K562 (cell line): Measurements from ENCODE around the gene IMPACT. TPM values are rescaled to one million over a fixed set of nuclear protein-coding genes. Genes with fewer than 3 reads are reported as not detected.

Experiments
- ATAC-seq: fragments of 200-7000 bp; cut with Tn5 transposase; 3 replicates; pipeline ENCODE4 v1.9.1; 2020; ENCODE audit warnings: moderate library complexity
- BruUV-seq: library from RNA; stranded (reverse); fragments of 400-500 nt; replicated peaks from 2 replicates; lab custom pipeline; 2021; lab: Mats Ljungman, UMichigan
- CTCF ChIA-PET: fragments of 300-600 bp; formaldehyde crosslinking; extraction: SDS; loops from one replicate; lab custom pipeline; 2021; ENCODE audit warnings: low intra/inter-chr PET ratio; lab: Yijun Ruan, JAX
- POLR2A ChIA-PET: fragments of 300-600, 350-650 bp; sonication (Branson Sonifier 250); formaldehyde crosslinking; extraction: SDS; loops from one replicate; lab custom pipeline; 2021; ENCODE audit warnings: antibody characterized with exemption, inconsistent platforms; lab: Yijun Ruan, JAX
- DNase-seq, 4 experiments: peaks; one replicate each; pipeline versions ENCODE4 v3.0.0 to v3.0.0-alpha.2; 2011 to 2018; ENCODE audit warnings: low spot score in 3 of 4, mixed read lengths in 3 of 4; ENCODE audit errors: extremely low read depth in 1 of 4
- FAIRE-seq: peaks from 2 replicates; lab custom pipeline; 2011; peaks lifted over from hg19 to GRCh38; lab: Jason Lieb, UNC
- H2AFZ ChIP-seq: 2 replicates; pipeline ENCODE4 v1.6.0; 2011; ENCODE audit warnings: low read depth, low read length, control low read depth, inconsistent platforms
- H3K27ac ChIP-seq: fragments of 200-600 bp; 3 replicates; pipeline ENCODE4 v1.8.0; 2011; ENCODE audit warnings: low read depth, mild to moderate bottlenecking, control low read depth, inconsistent platforms, low read length, moderate library complexity, mixed read lengths; ENCODE audit errors: extremely low read depth
- H3K27me3 ChIP-seq, 2 experiments: fragments of 300-600 bp in 1 of 2; 2 replicates in 1 of 2; 3 replicates in 1 of 2; pipeline versions ENCODE4 v1.6.0 to v1.8.0; 2011; ENCODE audit warnings: inconsistent platforms in 2 of 2, low read length in 2 of 2, mild to moderate bottlenecking in 1 of 2, mixed read lengths in 1 of 2, moderate library complexity in 1 of 2; ENCODE audit not compliant: control insufficient read depth in 2 of 2, insufficient read depth in 2 of 2
- H3K36me3 ChIP-seq: fragments of 300-600 bp; 3 replicates; pipeline ENCODE4 v1.8.0; 2011; ENCODE audit warnings: mild to moderate bottlenecking, low read length, inconsistent platforms; ENCODE audit not compliant: control insufficient read depth, insufficient read depth
- H3K4me1 ChIP-seq, 2 experiments: fragments of 200-600 bp in 1 of 2; replicated peaks in 1 of 2; 2 replicates in 1 of 2; 3 replicates in 1 of 2; pipeline versions ENCODE4 v1.5.1 to v1.8.0; 2011; ENCODE audit warnings: inconsistent platforms in 2 of 2, low read length in 2 of 2, mild to moderate bottlenecking in 1 of 2, mixed read lengths in 1 of 2, moderate library complexity in 1 of 2; ENCODE audit not compliant: control insufficient read depth in 2 of 2, insufficient read depth in 2 of 2
- H3K4me2 ChIP-seq: 2 replicates; pipeline ENCODE4 v1.6.1; 2011; ENCODE audit warnings: low read length, control low read depth, inconsistent platforms, mixed read lengths; ENCODE audit not compliant: insufficient read depth
- H3K4me3 ChIP-seq: fragments of 200-600 bp; sonication (generic), shearing (Covaris generic); 2 replicates; pipeline ENCODE4 v1.5.1; 2016; ENCODE audit warnings: control low read depth, inconsistent platforms
- H3K79me2 ChIP-seq: fragments of 200-600 bp; 3 replicates; pipeline ENCODE4 v1.8.0; 2011; ENCODE audit warnings: low read length, inconsistent platforms; ENCODE audit not compliant: control insufficient read depth, insufficient read depth
- H3K9ac ChIP-seq, 2 experiments: 2 replicates each; pipeline versions ENCODE4 v1.6.0 to v1.6.1; 2011; ENCODE audit warnings: low read depth in 2 of 2, low read length in 2 of 2, control low read depth in 1 of 2, inconsistent platforms in 1 of 2, mild to moderate bottlenecking in 1 of 2, mixed read lengths in 1 of 2; ENCODE audit not compliant: insufficient read depth in 1 of 2
- H3K9me1 ChIP-seq: one replicate; pipeline ENCODE4 v1.6.0; 2011; ENCODE audit warnings: inconsistent platforms, mild to moderate bottlenecking, low read length, moderate library complexity; ENCODE audit not compliant: control insufficient read depth, insufficient read depth
- H3K9me3 ChIP-seq: replicated peaks from 2 replicates; pipeline ENCODE4 v1.5.1; 2011; ENCODE audit warnings: low read depth, low read length, inconsistent platforms; ENCODE audit not compliant: control insufficient read depth, insufficient read depth
- H4K20me1 ChIP-seq: replicated peaks from 2 replicates; pipeline ENCODE4 v1.6.1; 2011; ENCODE audit warnings: low read length, inconsistent platforms, mixed read lengths; ENCODE audit not compliant: control insufficient read depth, insufficient read depth
- BRD4 ChIP-seq: fragments of 200-600 bp; sonication (generic); IDR thresholded peaks from 2 replicates; pipeline ENCODE4 v1.6.1; 2017; ENCODE audit warnings: inconsistent platforms
- CHD2 ChIP-seq: IDR thresholded peaks from 2 replicates; pipeline ENCODE4 v1.6.1; 2011; ENCODE audit warnings: low read depth, low read length
- DLX4 ChIP-seq: fragments of 250-450 bp; sonication (Bioruptor Pico); IDR thresholded peaks from 2 replicates; pipeline ENCODE4 v1.6.1; 2021; ENCODE audit warnings: mild to moderate bottlenecking
- EP400 ChIP-seq: fragments of 450-650 bp; IDR thresholded peaks from 2 replicates; pipeline ENCODE4 v1.6.1; 2017; ENCODE audit warnings: antibody characterized with exemption, mild to moderate bottlenecking, moderate library complexity
- ESRRA ChIP-seq: fragments of 450-650 bp; IDR thresholded peaks from 2 replicates; pipeline ENCODE4 v1.6.1; 2014; ENCODE audit warnings: low read depth, mild to moderate bottlenecking, moderate library complexity, borderline replicate concordance
- HLTF ChIP-seq: fragments of 450-650 bp; IDR thresholded peaks from 2 replicates; pipeline ENCODE4 v1.6.1; 2016
- ILK ChIP-seq: fragments of 450-650 bp; IDR thresholded peaks from 2 replicates; pipeline ENCODE4 v1.6.1; 2016; ENCODE audit warnings: missing genetic modification characterization, low read depth, mild to moderate bottlenecking, missing compliant biosample characterization, moderate library complexity, borderline replicate concordance
- MAFG ChIP-seq: fragments of 450-650 bp; conservative IDR thresholded peaks from 2 replicates; pipeline ENCODE4 v1.6.1; 2016; ENCODE audit warnings: missing genetic modification characterization, missing compliant biosample characterization
- MBD1 ChIP-seq: fragments of 250-450 bp; sonication (Bioruptor Pico); IDR thresholded peaks from 2 replicates; pipeline ENCODE4 v1.8.0; 2022; ENCODE audit warnings: inconsistent platforms
- MBD2 ChIP-seq: sonication (generic); IDR thresholded peaks from 2 replicates; pipeline ENCODE4 v1.6.1; 2016; ENCODE audit warnings: low read depth, borderline replicate concordance
- PHF21A ChIP-seq: fragments of 450-650 bp; IDR thresholded peaks from 2 replicates; pipeline ENCODE4 v1.6.1; 2017; ENCODE audit warnings: low read depth, borderline replicate concordance
- PRDM10 ChIP-seq: fragments of 450-650 bp; IDR thresholded peaks from 2 replicates; pipeline ENCODE4 v1.6.1; 2018; ENCODE audit not compliant: partially characterized antibody
- SMAD3 ChIP-seq: fragments of 450-650 bp; formaldehyde crosslinking; conservative IDR thresholded peaks from 2 replicates; pipeline ENCODE4 v1.4.0; 2020; ENCODE audit warnings: mild to moderate bottlenecking
- SMAD4 ChIP-seq: fragments of 250-450 bp; sonication (Bioruptor Pico); conservative IDR thresholded peaks from 2 replicates; pipeline ENCODE4 v1.8.0; 2021; ENCODE audit warnings: inconsistent platforms, mild to moderate bottlenecking, moderate library complexity
- SMARCB1 ChIP-seq: IDR thresholded peaks from 2 replicates; pipeline ENCODE4 v1.6.1; 2011; ENCODE audit warnings: improper control_type of control experiment, low read depth; ENCODE audit not compliant: insufficient read length
- TBL1XR1 ChIP-seq, 2 experiments: IDR thresholded peaks; 2 replicates each; pipeline ENCODE4 v1.6.1; 2012; ENCODE audit warnings: improper control_type of control experiment in 2 of 2, low read length in 2 of 2, mild to moderate bottlenecking in 1 of 2
- XRCC4 ChIP-seq: IDR thresholded peaks from one replicate; pipeline ENCODE4 v1.6.1; 2011; ENCODE audit not compliant: insufficient read depth, insufficient read length; ENCODE audit errors: extremely low read depth
- ZNF239 ChIP-seq: fragments of 250-450 bp; sonication (Bioruptor Pico); IDR thresholded peaks from 2 replicates; pipeline ENCODE4 v1.4.0; 2020; ENCODE audit warnings: mild to moderate bottlenecking
- ZNF77 ChIP-seq: fragments of 250-450 bp; sonication (Bioruptor Pico); IDR thresholded peaks from 2 replicates; pipeline ENCODE4 v1.5.0; 2020
- WGBS: fragments of 100-300 bp; shearing (Covaris generic); methylation state at CpG from one replicate; pipeline ENCODE4 v1.1.6; 2016; ENCODE audit warnings: low coverage, mixed read lengths; ENCODE audit not compliant: insufficient coverage; ENCODE audit errors: missing lambda C conversion rate; 5-methylcytosine and 5-hydroxymethylcytosine counted together
- in situ Hi-C: fragments of 300-500 bp; cut with MboI; formaldehyde crosslinking; loops from 4 replicates; pipeline ENCODE4 v1.15.0; 2018; ENCODE audit warnings: inconsistent platforms, mixed read lengths
- intact Hi-C: fragments of 100-400 bp; cut with micrococcal nuclease; formaldehyde crosslinking; loops from 2 replicates; pipeline ENCODE4 v1.14.2; 2022
- polyA plus RNA-seq, 8 experiments: library from polyadenylated mRNA; depleted of rRNA in 4 of 8; stranded (reverse) in 5 of 8; unstranded in 3 of 8; fragments of >200 nt; fragmentation: Nextera tagmentation in 2 of 8; fragmentation: Illumina TruSeq in 1 of 8; extraction: Ambion mirVana in 2 of 8; extraction: Trizol in 1 of 8; gene quantifications; 2 replicates each; pipeline versions ENCODE4 v1.2.1 to v1.2.3, GENCODE V29; 2011 to 2014; ENCODE audit warnings: inconsistent platforms in 1 of 8, missing spikeins in 1 of 8
- total RNA-seq, 7 experiments: library from RNA; depleted of rRNA in 6 of 7; stranded (reverse); fragments of >200 nt in 6 of 7; fragmentation: Illumina TruSeq in 2 of 7; extraction: Trizol in 2 of 7; gene quantifications; 2 replicates each; pipeline versions ENCODE4 v1.2.1 to v1.2.3, GENCODE V29; 2011 to 2021; ENCODE audit warnings: low replicate concordance in 1 of 7

Gene IMPACT
- total and polyA plus RNA-seq, 9 of the 15 experiments (the other 6 are each of a cell fraction or from before 2014, with no cell fraction given) = 4.7 to 7.6 (median 5.8) TPM

GRCh38 chr18:24482821-24483220 lies 56.4 kb downstream of the IMPACT start:
- H3K4me2 ChIP-seq = no peak overlapping the region
- H3K4me3 ChIP-seq = no peak overlapping the region
- H4K20me1 ChIP-seq = no peaks in the 10 kb centered on the region
- no peaks in the 10 kb centered on the region for H3K79me2 ChIP-seq
- ChIA-PET CTCF (no interaction called here), POLR2A (interaction anchor here (1.1 kb wide), 2 partner anchors 9 to 123 kb away, joined by 3 to 4 read pairs; no protein-coding TSS in a partner anchor)
- WGBS = 0% methylated on average over 5 of the region's 5 CpGs
- H3K27ac ChIP-seq = no peak overlapping the region
- in situ Hi-C loops = loop anchor here (10.0 kb wide), 1 partner anchor 308 kb away; no protein-coding TSS in a partner anchor
- intact Hi-C loops = loop anchor here (10.0 kb wide), 1 partner anchor 58 kb away; the partner anchor contains the start of gene IMPACT
- H3K4me1 ChIP-seq = no peaks in the 10 kb centered on the region
- no peak for ATAC-seq
- no peaks in the 10 kb centered on the region for H3K36me3 ChIP-seq
- no peaks in the 10 kb centered on the region for H3K9me1 ChIP-seq
- peaks cover 0 to 4% of the 10 kb centered on the region in 2 experiments; a peak in 1 of 5 replicates for H3K27me3 ChIP-seq
- H3K9me3 ChIP-seq = no peaks in the 10 kb centered on the region
- no peak overlapping the region for H3K9ac ChIP-seq
- no peak for DNase-seq
- no TSS peak for BruUV-seq
- TF ChIP-seq SMAD4 (CRISPR knock-in tag) (no peak), PHF21A (no peak), MAFG (tag) (no peak), SMAD3 (CRISPR knock-in tag) (no peak), HLTF (no peak), XRCC4 (no peak), MBD1 (CRISPR knock-in tag) (no peak), SMARCB1 (no peak), EP400 (no peak), ZNF77 (CRISPR knock-in tag) (no peak), CHD2 (no peak), ILK (no peak), DLX4 (no peak), ESRRA (no peak), ZNF239 (no peak), MBD2 (no peak), TBL1XR1 (IDR thresholded peaks at IDR 0.05; ENCODE audit: low read length in 2 of 2) (no peak), PRDM10 (no peak), BRD4 (no peak)
- no peak for FAIRE-seq
- no peak overlapping the region for H2AFZ ChIP-seq
